ENCODE data around the gene SKP1. TPM values are rescaled to one million over a fixed set of nuclear protein-coding genes. Genes with fewer than 3 reads are reported as not detected.

The SKP1 gene
- total RNA-seq, 2 donors from 2014 or later, result 287 to 360 TPM

DNA sequence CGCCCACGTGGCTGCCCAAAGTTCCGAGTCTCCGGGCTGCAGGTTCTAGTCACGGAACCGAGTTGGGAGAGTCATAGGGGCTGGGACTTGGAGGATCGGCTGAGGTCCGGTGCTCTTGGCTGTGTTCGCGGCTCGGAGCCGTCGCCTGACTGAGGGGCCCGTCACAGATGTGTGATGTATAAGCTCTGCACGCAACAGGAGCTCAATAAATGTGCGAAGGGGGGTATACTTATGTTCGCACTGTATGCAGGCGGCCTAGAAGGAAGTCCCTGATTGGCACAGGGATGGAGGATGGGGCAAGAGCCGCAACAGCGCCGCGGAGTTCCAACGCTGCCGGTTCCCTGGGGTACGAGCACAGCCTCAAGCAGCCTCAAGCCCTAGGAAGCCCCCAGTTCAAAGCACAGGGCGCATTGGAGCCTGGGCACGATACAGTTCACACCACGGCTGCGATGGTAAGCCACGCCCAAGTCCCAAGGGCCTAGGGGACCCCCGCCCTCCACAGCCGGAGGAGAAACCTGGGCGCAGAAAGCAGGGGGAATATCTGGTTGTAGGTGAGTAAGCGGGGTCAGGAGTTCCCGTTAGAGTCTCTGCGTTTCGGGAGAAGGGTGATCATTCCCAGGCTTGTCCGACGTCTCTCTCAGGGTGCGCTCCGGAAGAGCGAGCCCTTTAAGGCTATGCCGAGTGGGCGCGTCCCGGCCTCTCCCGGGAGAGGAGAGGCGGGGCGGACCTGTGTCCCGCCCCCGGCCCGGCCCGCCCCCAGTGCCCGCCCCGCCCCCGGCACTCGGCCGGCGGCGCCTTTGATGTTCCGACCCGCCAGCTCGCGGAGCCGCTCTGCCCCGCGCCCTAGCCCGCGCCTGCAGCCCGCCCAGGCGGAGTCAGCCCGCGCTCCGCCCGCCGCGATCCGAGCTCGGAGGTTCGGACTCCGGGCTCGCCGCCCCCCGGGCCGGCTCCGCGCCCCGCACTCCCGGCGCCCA lies 62.6 kb downstream of the SKP1 start, which contains the start of gene TCF7:
TCF7 (plus strand) TSS at position 780 of the 974 bp plus-strand sequence. CDS start 226 bp downstream, outside the sequence.
- DNase-seq (ENCODE audit: low spot score), result peak; percentile 63
- H3K27ac ChIP-seq, result no peak within 1 kb of the TSS
- no peaks in the 10 kb centered on the region for H3K27me3 ChIP-seq
- H3K4me1 ChIP-seq, result peaks cover 0 to 24% of the 10 kb centered on the region in 2 donors
- no peaks in the 10 kb centered on the region for H3K9me3 ChIP-seq
- TF ChIP-seq, protein P1, sequence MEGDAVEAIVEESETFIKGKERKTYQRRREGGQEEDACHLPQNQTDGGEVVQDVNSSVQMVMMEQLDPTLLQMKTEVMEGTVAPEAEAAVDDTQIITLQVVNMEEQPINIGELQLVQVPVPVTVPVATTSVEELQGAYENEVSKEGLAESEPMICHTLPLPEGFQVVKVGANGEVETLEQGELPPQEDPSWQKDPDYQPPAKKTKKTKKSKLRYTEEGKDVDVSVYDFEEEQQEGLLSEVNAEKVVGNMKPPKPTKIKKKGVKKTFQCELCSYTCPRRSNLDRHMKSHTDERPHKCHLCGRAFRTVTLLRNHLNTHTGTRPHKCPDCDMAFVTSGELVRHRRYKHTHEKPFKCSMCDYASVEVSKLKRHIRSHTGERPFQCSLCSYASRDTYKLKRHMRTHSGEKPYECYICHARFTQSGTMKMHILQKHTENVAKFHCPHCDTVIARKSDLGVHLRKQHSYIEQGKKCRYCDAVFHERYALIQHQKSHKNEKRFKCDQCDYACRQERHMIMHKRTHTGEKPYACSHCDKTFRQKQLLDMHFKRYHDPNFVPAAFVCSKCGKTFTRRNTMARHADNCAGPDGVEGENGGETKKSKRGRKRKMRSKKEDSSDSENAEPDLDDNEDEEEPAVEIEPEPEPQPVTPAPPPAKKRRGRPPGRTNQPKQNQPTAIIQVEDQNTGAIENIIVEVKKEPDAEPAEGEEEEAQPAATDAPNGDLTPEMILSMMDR (IDR thresholded peaks at IDR 0.05), result no peak
- H3K4me3 ChIP-seq, result peak within 1 kb of the TSS; percentile 56 to 62
- H3K36me3 ChIP-seq, result no peaks in the 10 kb centered on the region

DNA sequence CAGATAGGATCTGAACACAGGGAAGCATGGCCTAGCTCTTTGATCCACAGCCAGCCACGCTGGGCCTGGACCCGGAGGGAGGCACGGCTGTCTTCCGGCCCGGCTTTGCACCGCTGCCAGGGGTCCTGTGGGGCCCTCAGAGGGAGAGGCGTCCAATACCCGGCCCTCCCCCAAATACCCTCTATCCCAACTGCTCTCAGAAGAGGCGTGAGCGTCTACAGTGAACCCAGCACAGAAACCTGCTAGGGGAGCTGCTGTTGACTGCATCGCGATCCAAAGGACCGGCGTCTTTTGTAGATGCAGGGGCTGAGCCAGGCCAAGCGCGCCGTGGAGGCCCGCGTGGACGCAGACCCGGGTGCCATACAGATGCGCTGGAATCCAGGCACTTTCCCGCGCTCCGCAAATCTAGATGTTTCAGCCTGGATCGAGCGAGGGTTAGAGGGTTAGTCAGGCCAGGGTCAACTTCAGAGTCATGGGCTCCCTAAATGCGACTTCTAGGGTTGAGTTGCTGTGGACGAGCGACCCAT lies 63.3 kb downstream of the SKP1 start:
- H3K27me3 ChIP-seq, result no peaks in the 10 kb centered on the region
- no peaks in the 10 kb centered on the region for H3K9me3 ChIP-seq
- H3K27ac ChIP-seq, result no peak overlapping the region
- H3K4me1 ChIP-seq, result peaks cover 0 to 24% of the 10 kb centered on the region in 2 donors
- DNase-seq (ENCODE audit: low spot score), result no peak
- peak overlapping the region in 1 of 2 donors; percentile 62 for H3K4me3 ChIP-seq
- H3K36me3 ChIP-seq, result no peaks in the 10 kb centered on the region
- TF ChIP-seq, protein P1 (IDR thresholded peaks at IDR 0.05), result no peak

DNA sequence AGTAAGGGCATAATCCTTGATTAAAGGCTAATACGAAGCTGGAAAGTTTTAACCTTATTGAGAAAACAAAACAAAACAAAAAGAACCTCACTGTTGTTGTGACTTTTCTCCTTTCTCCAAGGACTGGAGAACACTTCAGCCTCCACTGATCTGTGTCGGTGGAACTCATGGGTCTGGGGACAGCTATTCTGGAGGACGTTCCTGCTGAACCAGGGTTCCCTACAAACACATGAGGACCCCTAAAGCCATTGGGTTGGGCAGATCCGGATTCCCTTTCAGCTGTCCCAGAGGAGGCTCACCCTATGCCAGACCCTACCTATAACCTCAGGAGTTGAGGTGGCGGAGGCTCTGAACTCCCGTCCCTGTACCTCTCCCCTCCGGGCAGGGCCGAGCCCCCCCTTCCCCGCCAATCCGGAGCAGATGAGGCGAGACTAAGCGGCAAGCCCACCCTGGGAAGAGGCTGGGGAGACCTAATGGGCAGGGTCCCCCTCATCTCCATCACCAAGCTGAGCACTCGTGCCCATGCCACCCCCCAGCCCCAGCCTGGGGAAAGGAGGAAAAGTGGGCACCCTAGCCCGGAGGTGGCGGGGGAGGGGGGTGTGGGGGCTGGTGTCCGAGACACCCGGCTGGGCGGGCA lies 63.9 kb downstream of the SKP1 start:
- H3K27me3 ChIP-seq, result no peaks in the 10 kb centered on the region
- H3K4me1 ChIP-seq, result peaks cover 0 to 24% of the 10 kb centered on the region in 2 donors
- no peaks in the 10 kb centered on the region for H3K36me3 ChIP-seq
- TF ChIP-seq, protein P1 (IDR thresholded peaks at IDR 0.05), result no peak
- no peak overlapping the region for H3K4me3 ChIP-seq
- DNase-seq (ENCODE audit: low spot score), result no peak
- no peaks in the 10 kb centered on the region for H3K9me3 ChIP-seq
- H3K27ac ChIP-seq, result no peak overlapping the region

DNA sequence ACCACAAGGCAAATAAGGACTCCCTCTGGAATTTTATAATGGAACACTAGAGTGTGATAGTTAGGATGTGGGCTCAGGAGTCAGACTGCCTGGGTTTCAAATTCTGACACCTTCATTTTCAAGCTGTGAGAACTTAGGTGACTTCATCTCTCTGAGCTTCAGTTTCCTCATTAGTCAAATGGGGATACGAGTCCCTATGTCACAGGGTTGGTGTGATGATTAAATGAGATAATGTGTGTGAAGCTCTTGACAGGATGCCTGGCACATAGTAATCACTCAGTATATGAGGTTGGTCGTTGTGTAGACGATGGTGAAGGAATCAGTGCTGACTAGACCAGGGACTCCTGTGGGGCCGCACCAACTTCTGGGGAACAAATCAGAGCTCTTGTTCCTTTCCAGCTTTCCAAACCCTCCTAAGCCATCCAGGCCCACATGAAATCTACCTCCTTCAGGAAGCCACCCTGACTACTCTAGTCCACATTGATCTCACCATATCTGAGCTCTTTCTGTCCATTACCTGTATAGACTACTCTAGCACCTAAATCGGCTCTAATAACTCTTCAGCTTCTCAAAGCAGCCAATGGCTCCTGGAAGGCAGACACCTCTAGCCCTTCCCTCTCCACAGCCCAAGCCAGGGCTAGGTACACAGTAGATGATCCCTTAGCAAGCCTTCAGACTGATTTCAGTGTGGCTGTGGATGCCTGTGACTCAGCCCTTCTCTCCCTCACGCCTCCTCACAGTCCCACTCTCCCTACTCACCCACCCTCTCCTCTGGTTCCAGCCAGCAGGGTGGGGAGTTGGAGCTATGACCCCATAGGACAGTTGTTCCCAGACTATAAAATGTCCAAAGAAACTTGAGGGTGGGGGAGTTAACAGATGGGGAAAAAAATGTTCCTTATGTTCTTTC lies 64.8 kb downstream of the SKP1 start:
- no peak overlapping the region for H3K27ac ChIP-seq
- H3K4me3 ChIP-seq, result no peak overlapping the region
- H3K27me3 ChIP-seq, result no peaks in the 10 kb centered on the region
- H3K4me1 ChIP-seq, result peaks cover 0 to 24% of the 10 kb centered on the region in 2 donors
- TF ChIP-seq, protein P1 (IDR thresholded peaks at IDR 0.05), result no peak
- no peaks in the 10 kb centered on the region for H3K9me3 ChIP-seq
- no peaks in the 10 kb centered on the region for H3K36me3 ChIP-seq
- no peak for DNase-seq (ENCODE audit: low spot score)

DNA sequence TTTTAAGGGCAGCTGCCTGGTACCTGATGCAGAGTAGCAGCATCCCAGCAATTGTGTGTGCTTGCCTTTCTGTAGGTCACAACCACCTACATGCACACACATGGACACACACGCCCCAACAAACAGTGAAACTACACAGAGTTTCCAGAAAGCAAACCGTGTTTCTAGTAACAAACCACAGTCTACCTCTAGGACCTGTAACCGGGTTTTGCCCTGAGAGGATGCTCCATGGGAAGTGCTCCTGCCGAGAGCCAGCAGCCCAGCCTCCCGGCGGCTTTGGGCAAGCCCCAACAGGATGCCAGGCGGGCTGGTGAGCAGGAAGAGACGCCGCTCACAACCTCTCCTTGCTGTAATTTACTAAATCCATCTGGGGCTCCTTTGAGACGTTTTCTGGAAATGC lies 66.4 kb downstream of the SKP1 start:
- Histone ChIP-seq H3K4me1 (peaks cover 0 to 19% of the 10 kb centered on the region in 2 donors), H3K27ac (no peak overlapping the region), H3K4me3 (no peak overlapping the region), H3K36me3 (no peaks in the 10 kb centered on the region), H3K9me3 (no peaks in the 10 kb centered on the region), H3K27me3 (no peaks in the 10 kb centered on the region)
- TF ChIP-seq, protein P1 (IDR thresholded peaks at IDR 0.05), result no peak
- no peak for DNase-seq (ENCODE audit: low spot score)
